ENCODE results near the gene KERA.

The KERA gene

GRCh38 chr12:91017511-91018263 is 40.1 kb downstream of the KERA start:
- H3K4me3 ChIP-seq (ENCODE audit: low read depth, low read length), result no peak overlapping the region
- no peaks in the 10 kb centered on the region for H3K4me1 ChIP-seq (ENCODE audit: control insufficient read depth, insufficient read depth, low read length, unreplicated experiment)
- H2AFZ ChIP-seq (ENCODE audit: low read length, unreplicated experiment), result no peak overlapping the region
- H3K27ac ChIP-seq (ENCODE audit: low read depth, low read length), result no peak overlapping the region
- no peaks in the 10 kb centered on the region for H3K36me3 ChIP-seq (ENCODE audit: insufficient read depth, low read length)
- H3K27me3 ChIP-seq (ENCODE audit: insufficient read depth, low read length), result no peaks in the 10 kb centered on the region
- H3K79me2 ChIP-seq (ENCODE audit: control insufficient read depth, insufficient read depth, low read length, unreplicated experiment), result no peaks in the 10 kb centered on the region

GRCh38 chr12:91017043-91017442 is 40.8 kb downstream of the KERA start:
- no peak overlapping the region for H3K4me3 ChIP-seq (ENCODE audit: low read depth, low read length)
- no peaks in the 10 kb centered on the region for H3K36me3 ChIP-seq (ENCODE audit: insufficient read depth, low read length)
- no peaks in the 10 kb centered on the region for H3K4me1 ChIP-seq (ENCODE audit: control insufficient read depth, insufficient read depth, low read length, unreplicated experiment)
- no peak overlapping the region for H2AFZ ChIP-seq (ENCODE audit: low read length, unreplicated experiment)
- H3K27me3 ChIP-seq (ENCODE audit: insufficient read depth, low read length), result no peaks in the 10 kb centered on the region
- no peaks in the 10 kb centered on the region for H3K79me2 ChIP-seq (ENCODE audit: control insufficient read depth, insufficient read depth, low read length, unreplicated experiment)
- no peak overlapping the region for H3K27ac ChIP-seq (ENCODE audit: low read depth, low read length)

GRCh38 chr12:91009319-91009950 is 48.4 kb downstream of the KERA start:
- no peaks in the 10 kb centered on the region for H3K36me3 ChIP-seq (ENCODE audit: insufficient read depth, low read length)
- no peaks in the 10 kb centered on the region for H3K4me1 ChIP-seq (ENCODE audit: control insufficient read depth, insufficient read depth, low read length, unreplicated experiment)
- H3K27ac ChIP-seq (ENCODE audit: low read depth, low read length), result no peak overlapping the region
- H2AFZ ChIP-seq (ENCODE audit: low read length, unreplicated experiment), result no peak overlapping the region
- H3K27me3 ChIP-seq (ENCODE audit: insufficient read depth, low read length), result no peaks in the 10 kb centered on the region
- no peaks in the 10 kb centered on the region for H3K79me2 ChIP-seq (ENCODE audit: control insufficient read depth, insufficient read depth, low read length, unreplicated experiment)
- H3K4me3 ChIP-seq (ENCODE audit: low read depth, low read length), result no peak overlapping the region

- H2AFZ ChIP-seq (ENCODE audit: low read length, unreplicated experiment), result no peak overlapping the region
- no peak overlapping the region for H3K4me3 ChIP-seq (ENCODE audit: low read depth, low read length)
- H3K4me1 ChIP-seq (ENCODE audit: control insufficient read depth, insufficient read depth, low read length, unreplicated experiment), result no peaks in the 10 kb centered on the region
- H3K36me3 ChIP-seq (ENCODE audit: insufficient read depth, low read length), result no peaks in the 10 kb centered on the region
- H3K79me2 ChIP-seq (ENCODE audit: control insufficient read depth, insufficient read depth, low read length, unreplicated experiment), result no peaks in the 10 kb centered on the region
- H3K27me3 ChIP-seq (ENCODE audit: insufficient read depth, low read length), result no peaks in the 10 kb centered on the region
- no peak overlapping the region for H3K27ac ChIP-seq (ENCODE audit: low read depth, low read length)
Observed at GRCh38 chr12:91007531-91008290, 50.1 kb downstream of the KERA start.

- Histone ChIP-seq H2AFZ (ENCODE audit: low read length, unreplicated experiment) (no peak within 1 kb of the TSS), H3K79me2 (ENCODE audit: control insufficient read depth, insufficient read depth, low read length, unreplicated experiment) (no peaks in the 10 kb centered on the region), H3K36me3 (ENCODE audit: insufficient read depth, low read length) (no peaks in the 10 kb centered on the region), H3K27ac (ENCODE audit: low read depth, low read length) (no peak within 1 kb of the TSS), H3K4me3 (ENCODE audit: low read depth, low read length) (no peak within 1 kb of the TSS), H3K27me3 (ENCODE audit: insufficient read depth, low read length) (no peaks in the 10 kb centered on the region), H3K4me1 (ENCODE audit: control insufficient read depth, insufficient read depth, low read length, unreplicated experiment) (no peaks in the 10 kb centered on the region)
Observed at GRCh38 chr12:91004872-91005271, 53.0 kb downstream of the KERA start, which contains the start of gene EPYC. EPYC (minus strand) TSS chr12:91004972; CDS start chr12:91002565, 2,407 bp downstream.

- no peaks in the 10 kb centered on the region for H3K4me1 ChIP-seq (ENCODE audit: control insufficient read depth, insufficient read depth, low read length, unreplicated experiment)
- no peaks in the 10 kb centered on the region for H3K27me3 ChIP-seq (ENCODE audit: insufficient read depth, low read length)
- H3K27ac ChIP-seq (ENCODE audit: low read depth, low read length), result no peak overlapping the region
- H3K36me3 ChIP-seq (ENCODE audit: insufficient read depth, low read length), result no peaks in the 10 kb centered on the region
- H2AFZ ChIP-seq (ENCODE audit: low read length, unreplicated experiment), result no peak overlapping the region
- H3K79me2 ChIP-seq (ENCODE audit: control insufficient read depth, insufficient read depth, low read length, unreplicated experiment), result no peaks in the 10 kb centered on the region
- no peak overlapping the region for H3K4me3 ChIP-seq (ENCODE audit: low read depth, low read length)
Observed at GRCh38 chr12:91003737-91004136, 54.1 kb downstream of the KERA start.

- Histone ChIP-seq H3K4me3 (ENCODE audit: low read depth, low read length) (no peak overlapping the region), H3K27ac (ENCODE audit: low read depth, low read length) (no peak overlapping the region), H2AFZ (ENCODE audit: low read length, unreplicated experiment) (no peak overlapping the region), H3K79me2 (ENCODE audit: control insufficient read depth, insufficient read depth, low read length, unreplicated experiment) (no peaks in the 10 kb centered on the region), H3K4me1 (ENCODE audit: control insufficient read depth, insufficient read depth, low read length, unreplicated experiment) (no peaks in the 10 kb centered on the region), H3K27me3 (ENCODE audit: insufficient read depth, low read length) (no peaks in the 10 kb centered on the region), H3K36me3 (ENCODE audit: insufficient read depth, low read length) (no peaks in the 10 kb centered on the region)
Observed at GRCh38 chr12:91001306-91001705, 56.5 kb downstream of the KERA start.

All from ACC112 (cell line).